GM12878 (cell line): Measurements from ENCODE around the gene FOXP4. TPM values are rescaled to one million over a fixed set of nuclear protein-coding genes. Genes with fewer than 3 reads are reported as not detected.

Experiments used
- ATAC-seq: fragments of 200-7000 bp; cut with Tn5 transposase; 3 replicates; pipeline ENCODE4 v1.9.1; 2020; ENCODE audit warnings: mild to moderate bottlenecking, moderate library complexity
- BruUV-seq: library from RNA; stranded (reverse); fragments of 400-500 nt; replicated peaks from 2 replicates; lab custom pipeline; 2021; lab: Mats Ljungman, UMichigan
- CTCF ChIA-PET: fragments of 300-600 bp; sonication (Branson Sonifier 250); formaldehyde crosslinking; extraction: SDS; loops from one replicate; lab custom pipeline; 2021; ENCODE audit warnings: inconsistent platforms; lab: Yijun Ruan, JAX
- POLR2A ChIA-PET: fragments of 350-600 bp; formaldehyde crosslinking; extraction: SDS; loops from one replicate; lab custom pipeline; 2021; ENCODE audit warnings: inconsistent platforms; lab: Charles Lee
- RAD21 ChIA-PET: fragments of 300-600 bp; sonication (Branson Sonifier 250); formaldehyde crosslinking; loops from one replicate; lab custom pipeline; 2023; ENCODE audit warnings: antibody characterized with exemption; ENCODE audit not compliant: unreplicated experiment; lab: Charles Lee
- SMC1A ChIA-PET: fragments of 300-600 bp; sonication (Branson Sonifier 250); formaldehyde crosslinking; loops from one replicate; lab custom pipeline; 2023; ENCODE audit not compliant: unreplicated experiment, uncharacterized antibody; lab: Charles Lee
- DNase-seq: peaks from one replicate; pipeline ENCODE4 v3.0.0-alpha.2; 2011; ENCODE audit warnings: low read depth, low spot score
- FAIRE-seq: peaks from 3 replicates; lab custom pipeline; 2011; peaks lifted over from hg19 to GRCh38; lab: Jason Lieb, UNC
- H2AFZ ChIP-seq: 2 replicates; pipeline ENCODE4 v1.6.0; 2011; ENCODE audit warnings: low read depth, low read length, control low read depth; ENCODE audit not compliant: control insufficient read depth
- H3K27ac ChIP-seq: 2 replicates; pipeline ENCODE4 v1.5.1; 2011; ENCODE audit warnings: control low read depth; ENCODE audit not compliant: control insufficient read depth, insufficient read depth
- H3K27me3 ChIP-seq, 2 experiments: replicated peaks in 1 of 2; 2 replicates each; pipeline versions ENCODE4 v1.6.0 to v1.6.1; 2011; ENCODE audit warnings: low read length in 1 of 2; ENCODE audit not compliant: control insufficient read depth in 2 of 2, insufficient read depth in 2 of 2
- H3K36me3 ChIP-seq, 2 experiments: 2 replicates each; pipeline ENCODE4 v1.5.1; 2011; ENCODE audit warnings: low read length in 1 of 2; ENCODE audit not compliant: control insufficient read depth in 2 of 2, insufficient read depth in 2 of 2
- H3K4me1 ChIP-seq: 2 replicates; pipeline ENCODE4 v1.6.1; 2011; ENCODE audit warnings: mild to moderate bottlenecking, low read length, moderate library complexity, mixed read lengths; ENCODE audit not compliant: control insufficient read depth, insufficient read depth
- H3K4me2 ChIP-seq: 2 replicates; pipeline ENCODE4 v1.6.0; 2011; ENCODE audit warnings: control low read depth; ENCODE audit not compliant: control insufficient read depth, insufficient read depth
- H3K4me3 ChIP-seq: fragments of 200-600 bp; sonication (generic); 2 replicates; pipeline ENCODE4 v1.5.1; 2016
- H3K79me2 ChIP-seq: 2 replicates; pipeline ENCODE4 v1.6.0; 2011; ENCODE audit warnings: low read length; ENCODE audit not compliant: control insufficient read depth, insufficient read depth
- H3K9ac ChIP-seq: 2 replicates; pipeline ENCODE4 v1.8.0; 2011; ENCODE audit warnings: low read length, control low read depth, mixed read lengths; ENCODE audit not compliant: control insufficient read depth, insufficient read depth
- H3K9me3 ChIP-seq: replicated peaks from 3 replicates; pipeline ENCODE4 v1.5.1; 2011; ENCODE audit warnings: mild to moderate bottlenecking, low read length; ENCODE audit not compliant: control insufficient read depth, insufficient read depth
- H4K20me1 ChIP-seq: 2 replicates; pipeline ENCODE4 v1.6.0; 2011; ENCODE audit not compliant: control insufficient read depth, insufficient read depth
- BHLHE40 ChIP-seq, 2 experiments: fragments of 450-650 bp in 1 of 2; IDR thresholded peaks; 2 replicates each; pipeline ENCODE4 v1.6.1; 2011 to 2017; ENCODE audit warnings: low read depth in 2 of 2, borderline replicate concordance in 1 of 2, improper control_type of control experiment in 1 of 2, low read length in 1 of 2, mild to moderate bottlenecking in 1 of 2
- CEBPZ ChIP-seq: fragments of 150-350 bp; IDR thresholded peaks from 2 replicates; pipeline ENCODE4 v1.6.1; 2016; ENCODE audit warnings: low read depth, low read length
- CREB1 ChIP-seq: IDR thresholded peaks from 2 replicates; pipeline ENCODE4 v1.6.1; 2012; ENCODE audit warnings: low read depth, mild to moderate bottlenecking, inconsistent platforms
- PRDM15 ChIP-seq: fragments of 450-650 bp; formaldehyde crosslinking; IDR thresholded peaks from 2 replicates; pipeline ENCODE4 v1.4.0; 2020; ENCODE audit warnings: mild to moderate bottlenecking, moderate library complexity
- SMAD5 ChIP-seq: IDR thresholded peaks from 2 replicates; pipeline ENCODE4 v1.6.1; 2016; ENCODE audit warnings: antibody characterized with exemption, low read depth
- ZNF687 ChIP-seq: fragments of 450-650 bp; IDR thresholded peaks from 2 replicates; pipeline ENCODE4 v1.6.1; 2017; ENCODE audit warnings: mild to moderate bottlenecking, moderate library complexity
- WGBS: methylation state at CpG from one replicate; pipeline ENCODE4 v1.1.6; 2016; ENCODE audit warnings: low lambda C conversion rate; ENCODE audit not compliant: insufficient replicate concordance, insufficient coverage; ENCODE audit errors: missing lambda C conversion rate; 5-methylcytosine and 5-hydroxymethylcytosine counted together
- in situ Hi-C: fragments of 300-500 bp; cut with MboI; formaldehyde crosslinking; loops from 9 replicates; pipeline ENCODE4 v1.14.3; 2018; ENCODE audit warnings: mixed read lengths
- intact Hi-C: fragments of 100-400 bp; cut with micrococcal nuclease; formaldehyde crosslinking; loops from one replicate; pipeline ENCODE4 v1.14.2; 2022; ENCODE audit not compliant: unreplicated experiment
- polyA plus RNA-seq, 11 experiments: library from polyadenylated mRNA; depleted of rRNA in 4 of 11; unstranded in 6 of 11; stranded (reverse) in 5 of 11; fragments of >200 nt; fragmentation: Nextera tagmentation in 4 of 11; fragmentation: Illumina TruSeq in 1 of 11; extraction: Ambion mirVana in 4 of 11; extraction: Trizol in 1 of 11; gene quantifications; 1 replicate in 1 of 11; 2 replicates in 10 of 11; pipeline versions ENCODE4 v1.2.1 to v1.2.3, GENCODE V29; 2011 to 2016; ENCODE audit warnings: inconsistent platforms in 2 of 11, missing spikeins in 2 of 11, low read depth in 1 of 11
- total RNA-seq, 4 experiments: library from RNA; depleted of rRNA in 3 of 4; stranded (reverse); fragments of >200 nt in 3 of 4; fragmentation: Illumina TruSeq in 1 of 4; extraction: Trizol in 1 of 4; gene quantifications; 2 replicates each; pipeline versions ENCODE4 v1.2.1 to v1.2.3, GENCODE V29; 2013 to 2021

Gene FOXP4
- total and polyA plus RNA-seq, 10 of the 15 experiments (the other 5 are each of a cell fraction or from before 2014, with no cell fraction given) = 0.31 to 46.1 (median 2.3) TPM

GRCh38 chr6:41560431-41561192 lies 14.4 kb downstream of the FOXP4 start (continued):
- TF ChIP-seq BHLHE40 (IDR thresholded peaks at IDR 0.05; ENCODE audit: borderline replicate concordance in 1 of 2, low read depth in 2 of 2, low read length in 1 of 2) (peak; percentile 38 to 63; a peak in 2 of 4 replicates), CREB1 (peak; percentile 89), ZNF687 (peak; percentile 33; the same call in 1 of the 2 replicates)

- no peaks in the 10 kb centered on the region for H3K27me3 ChIP-seq
- ATAC-seq (no peak), DNase-seq (no peak), FAIRE-seq (no peak)
- CTCF ChIA-PET = interaction anchor here (1.1 to 1.5 kb wide), 4 partner anchors 41 to 137 kb away, joined by 3 to 5 read pairs (median 4); no protein-coding TSS in a partner anchor
- no peaks in the 10 kb centered on the region for H4K20me1 ChIP-seq
- POLR2A ChIA-PET = no interaction called here
- RAD21 ChIA-PET = interaction anchor here (0.6 to 2.4 kb wide), 4 partner anchors 22 to 583 kb away, joined by 4 to 6 read pairs (median 5); no protein-coding TSS in a partner anchor
- in situ Hi-C loops = no loop called here
- peaks cover 9% of the 10 kb centered on the region for H3K79me2 ChIP-seq
- BruUV-seq = no TSS peak
- no peak overlapping the region for H3K9ac ChIP-seq
- WGBS = 81% methylated on average over 3 of the region's 3 CpGs
- SMC1A ChIA-PET = interaction anchor here (1.0 to 1.5 kb wide), 3 partner anchors 24 to 135 kb away, joined by 3 read pairs; no protein-coding TSS in a partner anchor
- H2AFZ ChIP-seq = no peak overlapping the region
- peak overlapping the region; percentile 92 for H3K4me2 ChIP-seq
- H3K4me3 ChIP-seq = 0 out of 2 replicates have a peak overlapping the region, but pooled peaks have one; percentile 53
- H3K9me3 ChIP-seq = no peaks in the 10 kb centered on the region
- H3K27ac ChIP-seq = no peak overlapping the region
- intact Hi-C loops = loop anchor here (1.0 kb wide), 2 partner anchors 30 to 31 kb away; no protein-coding TSS in a partner anchor
- H3K36me3 ChIP-seq = peaks cover 0 to 11% of the 10 kb centered on the region in 2 experiments; a peak in 2 of 4 replicates
- H3K4me1 ChIP-seq = peaks cover 5% of the 10 kb centered on the region; the same call in 1 of the 2 replicates
- TF ChIP-seq PRDM15 (no peak), SMAD5 (no peak), CEBPZ (no peak)
These were observed 15.2 kb downstream of the FOXP4 start for GRCh38 chr6:41561416-41561815.
